B cell (primary cell): ENCODE measurements around the gene NCL. TPM values are rescaled to one million over a fixed set of nuclear protein-coding genes. Genes with fewer than 3 reads are reported as not detected.
"Not testable (repeated sequence)": the region's sequence is repeated elsewhere in the genome, so short reads cannot be mapped to it uniquely, and the experiment has no call there.

Experiments used
- ATAC-seq: fragments of 200-7000 bp; cut with Tn5 transposase; one replicate; pipeline ENCODE4 v1.10.0; 2021; ENCODE audit warnings: low read depth, mild to moderate bottlenecking, moderate number of reproducible peaks, moderate library complexity
- CTCF ChIA-PET: fragments of 350-600 bp; sonication (Branson Sonifier 250); formaldehyde crosslinking; loops from one replicate; lab custom pipeline; 2021; ENCODE audit warnings: antibody characterized with exemption, inconsistent platforms; lab: Charles Lee
- POLR2A ChIA-PET: fragments of 350-600 bp; sonication (Branson Sonifier 250); formaldehyde crosslinking; loops from one replicate; lab custom pipeline; 2021; ENCODE audit warnings: antibody characterized with exemption; lab: Charles Lee
- DNase-seq: peaks from one replicate; pipeline ENCODE4 v3.0.0; 2013
- H2AFZ ChIP-seq: 2 replicates; pipeline ENCODE4 v1.6.1; 2012; ENCODE audit warnings: mild to moderate bottlenecking, low read depth, low read length; ENCODE audit not compliant: insufficient read depth, poor library complexity, severe bottlenecking
- H3K27ac ChIP-seq, 2 donors: 1 replicate in 1 of 2; 2 replicates in 1 of 2; pipeline ENCODE4 v1.5.1; 2012 to 2013; ENCODE audit warnings: low read length in 2 of 2, mild to moderate bottlenecking in 2 of 2, moderate library complexity in 1 of 2
- H3K27me3 ChIP-seq, 4 experiments: fragments of 200-600 bp in 1 of 4; sonication (generic) in 1 of 4; replicated peaks in 1 of 4; 1 replicate in 2 of 4; 2 replicates in 2 of 4; pipeline versions ENCODE4 v1.6.1 to v1.7.0; 2013 to 2016; ENCODE audit warnings: low read length in 3 of 4, mild to moderate bottlenecking in 2 of 4, mixed read lengths in 1 of 4, moderate library complexity in 1 of 4; ENCODE audit not compliant: insufficient read depth in 4 of 4, control insufficient read depth in 3 of 4; ENCODE audit errors: control extremely low read depth in 1 of 4
- H3K36me3 ChIP-seq, 2 experiments: replicated peaks in 1 of 2; 1 replicate in 1 of 2; 2 replicates in 1 of 2; pipeline versions ENCODE4 v1.6.1 to v1.7.1; 2013; ENCODE audit warnings: low read length in 1 of 2; ENCODE audit not compliant: insufficient read depth in 2 of 2, control insufficient read depth in 1 of 2; ENCODE audit errors: control extremely low read depth in 1 of 2, extremely low read depth in 1 of 2
- H3K4me1 ChIP-seq, 2 donors: fragments of 200-600 bp in 1 of 2; sonication (generic) in 1 of 2; 1 replicate in 1 of 2; 2 replicates in 1 of 2; pipeline versions ENCODE4 v1.5.1 to v1.6.1; 2013 to 2017; ENCODE audit warnings: low read length in 2 of 2; ENCODE audit not compliant: control insufficient read depth in 2 of 2, insufficient read depth in 2 of 2
- H3K4me2 ChIP-seq: replicated peaks from 2 replicates; pipeline ENCODE3; 2012; ENCODE audit warnings: mild to moderate bottlenecking, low read depth, low read length; ENCODE audit not compliant: poor library complexity, severe bottlenecking
- H3K4me3 ChIP-seq, 5 experiments: fragments of 200-600 bp in 1 of 5; sonication (generic) in 1 of 5; 1 replicate in 3 of 5; 2 replicates in 2 of 5; pipeline versions ENCODE4 v1.5.1 to v1.7.0; 2011 to 2016; ENCODE audit warnings: low read length in 4 of 5, mild to moderate bottlenecking in 4 of 5, low read depth in 2 of 5, control low read depth in 1 of 5, moderate library complexity in 1 of 5; ENCODE audit not compliant: insufficient read depth in 1 of 5; ENCODE audit errors: control extremely low read depth in 1 of 5, extremely low read depth in 1 of 5
- H3K79me2 ChIP-seq: fragments of 200-600 bp; sonication (generic); one replicate; pipeline ENCODE4 v1.6.0; 2016; ENCODE audit warnings: low read length; ENCODE audit not compliant: control insufficient read depth, insufficient read depth
- H3K9ac ChIP-seq: fragments of 200-600 bp; sonication (generic); 2 replicates; pipeline ENCODE4 v1.6.1; 2017; ENCODE audit warnings: mild to moderate bottlenecking, low read length, moderate library complexity
- H3K9me3 ChIP-seq, 3 donors: one replicate each; pipeline versions ENCODE4 v1.6.1 to v1.7.1; 2013; ENCODE audit warnings: low read length in 2 of 3; ENCODE audit not compliant: control insufficient read depth in 2 of 3, insufficient read depth in 1 of 3; ENCODE audit errors: control extremely low read depth in 1 of 3
- H4K20me1 ChIP-seq: 2 replicates; pipeline ENCODE4 v1.6.0; 2012; ENCODE audit warnings: mild to moderate bottlenecking, low read length; ENCODE audit not compliant: insufficient read depth, control insufficient read depth, poor library complexity, severe bottlenecking
- H3K27ac Mint-ChIP-seq: one replicate; pipeline ENCODE4 v1.8.0; 2021; ENCODE audit warnings: mixed read lengths
- H3K27me3 Mint-ChIP-seq: one replicate; pipeline ENCODE4 v1.8.0; 2021; ENCODE audit warnings: mixed read lengths
- H3K4me1 Mint-ChIP-seq: one replicate; pipeline ENCODE4 v1.8.0; 2021; ENCODE audit warnings: mixed read lengths
- H3K4me3 Mint-ChIP-seq: one replicate; pipeline ENCODE4 v1.8.0; 2021; ENCODE audit warnings: mixed read lengths
- H3K9me3 Mint-ChIP-seq: one replicate; pipeline ENCODE4 v1.8.0; 2022; ENCODE audit warnings: mixed read lengths; ENCODE audit not compliant: insufficient read depth
- CTCF ChIP-seq: fragments of 200-600 bp; IDR thresholded peaks from one replicate; pipeline ENCODE4 v1.8.0; 2022; ENCODE audit warnings: antibody characterized with exemption, mild to moderate bottlenecking
- WGBS: methylation state at CpG from one replicate; pipeline ENCODE4 v1.1.5; 2013; ENCODE audit warnings: missing lambda C conversion rate; ENCODE audit not compliant: insufficient coverage; 5-methylcytosine and 5-hydroxymethylcytosine counted together
- intact Hi-C: fragments of 100-400 bp; cut with micrococcal nuclease; formaldehyde crosslinking; loops from one replicate; pipeline ENCODE4 v1.10.0; 2022
- polyA plus RNA-seq: library from polyadenylated mRNA; depleted of rRNA; stranded (reverse); fragments of >200 nt; gene quantifications from 2 replicates; pipeline ENCODE4 v1.2.3, GENCODE V29; 2012
- small RNA-seq: library from RNA; depleted of rRNA; stranded (forward); fragments of <200 nt; gene quantifications from one replicate; pipeline ENCODE3, GENCODE V24; 2012; ENCODE audit warnings: low replicate concordance, low read depth; ENCODE audit not compliant: insufficient read length
- total RNA-seq, 2 donors: library from RNA; stranded (reverse); fragments of 120-200 nt in 1 of 2; gene quantifications; 1 replicate in 1 of 2; 2 replicates in 1 of 2; pipeline versions ENCODE4 v1.2.3 to v1.2.4, GENCODE V29; 2013 to 2022

The NCL gene
- total and polyA plus RNA-seq, 2 donors (not counting 1 experiment from before 2014, with no cell fraction given): 25.8 to 439 TPM

DNA sequence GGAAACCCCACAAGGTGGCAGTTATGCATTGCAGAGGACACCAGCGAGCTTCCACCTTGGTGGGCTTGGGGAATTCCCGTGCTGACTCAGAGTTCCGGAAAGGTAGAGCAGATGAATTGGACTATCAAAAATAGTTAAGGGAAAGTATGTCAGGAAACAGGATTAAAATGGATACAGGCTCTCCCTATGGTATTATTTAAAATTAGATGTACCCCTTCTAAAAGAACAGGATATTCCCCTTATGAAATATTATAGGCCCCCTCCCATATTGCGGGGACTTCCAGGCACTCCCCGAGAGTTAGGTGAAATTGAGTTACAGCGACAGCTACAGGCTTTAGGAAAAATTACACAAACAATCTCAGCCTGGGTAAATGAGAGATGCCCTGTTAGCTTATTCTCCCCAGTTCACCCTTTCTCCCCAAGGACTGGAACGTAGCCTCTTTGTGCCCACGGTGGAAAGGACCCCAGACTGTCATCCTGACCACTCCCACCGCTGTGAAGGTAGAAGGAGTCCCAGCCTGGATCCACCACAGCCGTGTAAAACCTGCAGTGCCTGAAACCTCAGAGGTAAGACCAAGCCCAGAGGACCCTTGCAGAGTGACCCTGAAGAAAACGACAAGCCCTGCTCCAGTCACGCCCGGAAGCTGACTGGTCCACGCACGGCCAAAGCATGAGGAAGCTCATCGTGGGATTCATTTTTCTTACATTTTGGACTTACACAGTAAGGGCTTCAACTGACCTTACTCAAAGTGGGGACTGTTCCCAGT lies 58.5 kb downstream of the NCL start:
- H3K4me2 ChIP-seq, H3K9ac ChIP-seq, H3K27me3 Mint-ChIP-seq, H3K36me3 ChIP-seq, H3K4me1 ChIP-seq, H3K9me3 Mint-ChIP-seq, H4K20me1 ChIP-seq, H3K9me3 ChIP-seq, H3K27ac ChIP-seq, H3K79me2 ChIP-seq, H3K4me3 ChIP-seq, H3K27me3 ChIP-seq: not testable (repeated sequence)
- WGBS: 11% methylated on average over 8 of the region's 16 CpGs
- POLR2A ChIA-PET: interaction anchor here (1.7 kb wide), 1 partner anchor 12 kb away, joined by 8 read pairs; no protein-coding TSS in a partner anchor
- Mint-ChIP-seq H3K4me1 (peaks cover 16% of the 10 kb centered on the region), H3K4me3 (peak overlapping the region; percentile 66), H3K27ac (peak overlapping the region; percentile 71)
- DNase-seq (peak; percentile 77), ATAC-seq (peak; percentile 79)
- peak overlapping the region; percentile 38 for H2AFZ ChIP-seq
- TF ChIP-seq CTCF: peak; percentile 72
- intact Hi-C loops: loop anchor here (1.0 kb wide), 4 partner anchors 12 to 178 kb away; no protein-coding TSS in a partner anchor
- CTCF ChIA-PET: interaction anchor here (0.6 to 21.6 kb wide), 19 partner anchors 9 to 303 kb away, joined by 3 to 325 read pairs (median 4); partner anchors contain the start of gene B3GNT7

GRCh38 chr2:231404183-231404578 lies 60.1 kb downstream of the NCL start:
- H3K27me3 ChIP-seq, H3K27me3 Mint-ChIP-seq, H3K4me3 Mint-ChIP-seq, H3K4me1 ChIP-seq, H3K9me3 ChIP-seq, H3K27ac Mint-ChIP-seq, H3K9ac ChIP-seq, intact Hi-C loops, H3K27ac ChIP-seq, H2AFZ ChIP-seq, DNase-seq, H3K79me2 ChIP-seq, ATAC-seq, H3K36me3 ChIP-seq, H3K4me2 ChIP-seq, H3K9me3 Mint-ChIP-seq, H3K4me3 ChIP-seq, H4K20me1 ChIP-seq: not testable (repeated sequence)
- 95% methylated on average over 13 of the region's 16 CpGs for WGBS
- peaks cover 24% of the 10 kb centered on the region for H3K4me1 Mint-ChIP-seq
- CTCF ChIA-PET: interaction anchor here (1.1 to 21.6 kb wide), 5 partner anchors 10 to 178 kb away, joined by 3 to 325 read pairs (median 57); partner anchors contain the start of gene B3GNT7
- POLR2A ChIA-PET: interaction anchor here (1.7 kb wide), 1 partner anchor 10 kb away, joined by 8 read pairs; no protein-coding TSS in a partner anchor

Small RNA genes lying within 50 kb of the gene (small RNA-seq; reads per million reads assigned to genes)
- gene RNU2-22P (not detected), gene SNORA75 (232 reads per million, percentile 96 among the genes with 10 or more reads in this experiment), gene SNORD20 (not detected), gene SNORD82 (21,435 reads per million, percentile 100 among the genes with 10 or more reads in this experiment)

Other genes starting within 250 kb of the NCL start
- 14.1 and 14.3 TPM in 2 replicates for gene B3GNT7, start 68.8 kb downstream of the NCL start, total RNA-seq
- 4.1 and 5.7 TPM in 2 replicates for gene B3GNT7, start 68.8 kb downstream of the NCL start, polyA plus RNA-seq
- 0.10 TPM in 1 of 2 replicates, not detected in the other for gene NMUR1, start 66.0 kb upstream of the NCL start, total RNA-seq
- 0.09 and 0.33 TPM in 2 replicates for gene NMUR1, start 66.0 kb upstream of the NCL start, polyA plus RNA-seq
- not detected in 2 replicates for gene TEX44, start 128.4 kb upstream of the NCL start, total RNA-seq
- not detected in 2 replicates for gene TEX44, start 128.4 kb upstream of the NCL start, polyA plus RNA-seq
- gene PTMA, start 244.0 kb upstream of the NCL start, total RNA-seq: 2,208 and 2,282 TPM in 2 replicates
- gene PTMA, start 244.0 kb upstream of the NCL start, polyA plus RNA-seq: 713 and 1,872 TPM in 2 replicates